Brain microvascular endothelial cell (primary cell): ENCODE results near the gene DUSP5.

Source experiments
- DNase-seq: peaks from one replicate; pipeline ENCODE4 v3.0.0-alpha.2; 2020
- H3K27ac ChIP-seq: fragments of 250-450 bp; sonication (Bioruptor Pico); 2 replicates; pipeline ENCODE4 v1.5.1; 2020; ENCODE audit warnings: mild to moderate bottlenecking, moderate library complexity
- H3K27me3 ChIP-seq: fragments of 250-450 bp; sonication (Bioruptor Pico); replicated peaks from 2 replicates; pipeline ENCODE4 v1.5.1; 2020; ENCODE audit warnings: mild to moderate bottlenecking
- H3K36me3 ChIP-seq: fragments of 250-450 bp; sonication (Bioruptor Pico); replicated peaks from 2 replicates; pipeline ENCODE4 v1.5.1; 2020; ENCODE audit warnings: mild to moderate bottlenecking
- H3K4me3 ChIP-seq: 2 replicates; pipeline ENCODE4 v1.5.1; 2011; ENCODE audit warnings: low read depth, mild to moderate bottlenecking, control low read depth, low read length, moderate library complexity
- in situ Hi-C: cut with HindIII; loops from 2 replicates; pipeline ENCODE4 v1.10.0; 2017; ENCODE audit warnings: low sequenced_read_pairs, low pct_ligation_motif_present
- TF ChIP-seq, protein P1 (sequence below): IDR thresholded peaks from 2 replicates; pipeline ENCODE4 v1.5.1; 2011; ENCODE audit warnings: low read depth, mild to moderate bottlenecking, moderate library complexity, low read length, control low read depth, inconsistent platforms; ENCODE audit errors: missing control alignments

Gene DUSP5

DNA sequence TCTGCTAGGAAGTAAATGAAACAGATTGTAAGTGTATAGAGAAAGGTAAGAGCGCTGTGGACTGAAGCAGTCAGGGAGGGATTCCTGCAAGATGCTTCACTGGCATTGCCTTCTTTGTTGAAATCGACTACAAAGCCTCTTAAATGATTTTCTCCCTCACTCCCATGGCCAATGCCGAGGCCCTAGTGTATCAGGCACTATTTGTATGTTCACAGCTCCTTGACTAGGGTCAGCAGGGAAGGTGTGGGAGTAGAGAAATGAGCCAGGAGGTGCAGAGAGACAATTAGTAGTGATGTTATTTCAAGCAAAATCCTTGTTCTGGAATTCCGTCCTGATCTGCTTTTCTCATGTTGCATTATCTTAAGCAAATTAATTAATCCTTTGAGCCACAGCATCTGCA, 22.9 kb upstream of the DUSP5 start:
- TF ChIP-seq, protein P1, sequence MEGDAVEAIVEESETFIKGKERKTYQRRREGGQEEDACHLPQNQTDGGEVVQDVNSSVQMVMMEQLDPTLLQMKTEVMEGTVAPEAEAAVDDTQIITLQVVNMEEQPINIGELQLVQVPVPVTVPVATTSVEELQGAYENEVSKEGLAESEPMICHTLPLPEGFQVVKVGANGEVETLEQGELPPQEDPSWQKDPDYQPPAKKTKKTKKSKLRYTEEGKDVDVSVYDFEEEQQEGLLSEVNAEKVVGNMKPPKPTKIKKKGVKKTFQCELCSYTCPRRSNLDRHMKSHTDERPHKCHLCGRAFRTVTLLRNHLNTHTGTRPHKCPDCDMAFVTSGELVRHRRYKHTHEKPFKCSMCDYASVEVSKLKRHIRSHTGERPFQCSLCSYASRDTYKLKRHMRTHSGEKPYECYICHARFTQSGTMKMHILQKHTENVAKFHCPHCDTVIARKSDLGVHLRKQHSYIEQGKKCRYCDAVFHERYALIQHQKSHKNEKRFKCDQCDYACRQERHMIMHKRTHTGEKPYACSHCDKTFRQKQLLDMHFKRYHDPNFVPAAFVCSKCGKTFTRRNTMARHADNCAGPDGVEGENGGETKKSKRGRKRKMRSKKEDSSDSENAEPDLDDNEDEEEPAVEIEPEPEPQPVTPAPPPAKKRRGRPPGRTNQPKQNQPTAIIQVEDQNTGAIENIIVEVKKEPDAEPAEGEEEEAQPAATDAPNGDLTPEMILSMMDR: no peak
- no peaks in the 10 kb centered on the region for H3K36me3 ChIP-seq
- no peak overlapping the region for H3K27ac ChIP-seq
- no peak for DNase-seq
- in situ Hi-C loops: no loop called here
- no peak overlapping the region for H3K4me3 ChIP-seq
- H3K27me3 ChIP-seq: no peaks in the 10 kb centered on the region

DNA sequence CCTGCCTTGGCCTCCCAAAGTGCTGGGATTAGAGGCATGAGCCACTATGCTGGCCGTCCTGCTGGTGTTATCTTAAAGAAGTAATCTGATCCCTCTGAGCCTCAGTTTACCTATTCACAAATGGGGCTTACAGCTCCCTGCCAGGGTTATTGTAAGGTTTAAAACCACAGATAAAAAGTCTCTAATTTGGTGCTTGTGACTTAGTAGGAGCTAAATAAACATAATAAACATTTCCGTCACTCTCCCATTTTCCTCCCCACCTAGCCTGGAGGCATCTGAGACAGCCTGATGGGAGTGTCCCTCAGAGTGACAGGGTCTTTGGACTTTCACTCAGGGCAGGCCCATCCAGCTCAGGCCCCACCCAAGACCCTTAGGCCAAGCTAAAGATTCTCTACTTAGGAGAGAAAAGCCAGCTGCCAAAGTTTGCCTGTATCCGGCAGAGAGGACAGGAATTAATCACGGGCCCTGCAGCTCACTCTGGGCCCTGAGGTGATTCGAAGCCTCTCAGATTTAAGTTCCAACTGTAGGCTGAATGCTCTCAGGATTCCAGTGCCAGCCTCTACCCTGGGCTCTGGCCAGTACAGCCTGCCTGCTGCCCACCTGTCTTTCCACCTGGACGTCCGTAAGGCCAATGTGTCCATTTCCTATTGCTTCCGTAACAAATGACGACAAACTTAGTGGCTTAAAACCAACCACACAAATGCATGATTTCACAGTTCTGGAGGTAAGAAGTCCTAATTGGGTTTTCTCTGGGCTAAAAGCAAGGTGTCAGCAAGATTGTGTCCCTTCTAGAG, 21.8 kb upstream of the DUSP5 start:
- no peaks in the 10 kb centered on the region for H3K36me3 ChIP-seq
- no peaks in the 10 kb centered on the region for H3K27me3 ChIP-seq
- TF ChIP-seq, protein P1: no peak
- no peak overlapping the region for H3K4me3 ChIP-seq
- in situ Hi-C loops: no loop called here
- no peak overlapping the region for H3K27ac ChIP-seq
- DNase-seq: no peak

DNA sequence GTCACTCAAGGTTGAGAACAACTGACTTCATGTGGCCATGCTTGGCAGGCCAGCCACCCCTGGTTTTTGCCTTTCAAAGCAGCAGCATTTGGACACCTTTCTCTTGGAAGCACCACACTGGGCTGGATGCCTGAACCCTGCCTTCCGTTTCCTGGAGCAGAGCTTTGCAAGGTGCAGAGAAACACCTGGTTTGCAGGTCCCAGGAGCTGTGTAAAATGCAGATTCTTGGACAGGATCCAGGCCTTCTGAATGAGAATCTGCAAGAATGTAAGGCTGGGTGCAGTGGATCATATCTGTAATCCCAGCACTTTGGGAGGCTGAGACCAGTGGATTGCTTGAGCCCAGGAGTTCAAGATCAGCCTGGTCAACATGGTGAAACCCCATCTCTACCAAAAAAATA, 18.0 kb upstream of the DUSP5 start:
- no peak for DNase-seq
- TF ChIP-seq, protein P1: no peak
- Histone ChIP-seq H3K27ac (no peak overlapping the region), H3K27me3 (no peaks in the 10 kb centered on the region), H3K36me3 (no peaks in the 10 kb centered on the region), H3K4me3 (no peak overlapping the region)
- in situ Hi-C loops: no loop called here

DNA sequence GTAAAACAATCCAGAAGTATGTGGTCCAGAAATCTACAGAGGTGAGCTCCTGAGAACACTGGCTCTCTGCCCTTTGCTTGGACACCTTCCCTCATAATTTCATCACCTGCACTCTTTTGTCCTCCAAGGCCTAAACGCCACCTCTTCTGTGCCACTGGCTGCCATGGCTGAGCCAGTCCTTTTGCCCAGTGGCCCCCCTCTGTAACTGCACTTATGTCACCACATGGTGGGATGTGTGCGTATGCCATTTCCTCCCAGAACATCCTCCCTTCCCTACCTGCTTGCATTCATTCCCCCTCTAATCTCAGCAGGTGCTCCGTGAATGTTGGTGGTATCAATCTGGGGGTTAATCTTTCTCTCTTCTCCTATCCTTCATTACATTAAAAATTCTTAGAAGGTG, 17.3 kb upstream of the DUSP5 start:
- H3K27ac ChIP-seq: no peak overlapping the region
- in situ Hi-C loops: no loop called here
- TF ChIP-seq, protein P1: no peak
- no peak for DNase-seq
- H3K27me3 ChIP-seq: no peaks in the 10 kb centered on the region
- no peak overlapping the region for H3K4me3 ChIP-seq
- no peaks in the 10 kb centered on the region for H3K36me3 ChIP-seq

DNA sequence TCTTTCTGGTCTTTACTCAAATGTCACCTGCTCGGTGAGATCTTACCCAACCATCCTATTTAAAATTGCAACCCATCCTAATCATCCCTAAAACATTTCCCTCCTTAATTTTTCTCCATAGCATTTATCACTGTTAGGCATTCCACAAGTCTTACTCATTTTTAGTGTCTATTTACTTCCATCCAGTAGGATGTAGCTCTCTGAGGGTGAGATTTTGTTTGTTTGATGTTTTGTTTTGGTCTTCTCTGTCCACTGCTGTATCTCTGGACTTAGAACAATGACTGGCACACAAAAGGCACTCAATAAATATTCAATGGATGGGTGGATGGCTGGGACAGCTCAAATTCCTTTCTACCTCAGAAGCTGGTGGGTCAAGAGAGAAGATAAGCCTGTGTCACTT, 15.8 kb upstream of the DUSP5 start:
- Histone ChIP-seq H3K27ac (no peak overlapping the region), H3K4me3 (no peak overlapping the region), H3K36me3 (no peaks in the 10 kb centered on the region), H3K27me3 (no peaks in the 10 kb centered on the region)
- TF ChIP-seq, protein P1: no peak
- DNase-seq: no peak
- in situ Hi-C loops: no loop called here

DNA sequence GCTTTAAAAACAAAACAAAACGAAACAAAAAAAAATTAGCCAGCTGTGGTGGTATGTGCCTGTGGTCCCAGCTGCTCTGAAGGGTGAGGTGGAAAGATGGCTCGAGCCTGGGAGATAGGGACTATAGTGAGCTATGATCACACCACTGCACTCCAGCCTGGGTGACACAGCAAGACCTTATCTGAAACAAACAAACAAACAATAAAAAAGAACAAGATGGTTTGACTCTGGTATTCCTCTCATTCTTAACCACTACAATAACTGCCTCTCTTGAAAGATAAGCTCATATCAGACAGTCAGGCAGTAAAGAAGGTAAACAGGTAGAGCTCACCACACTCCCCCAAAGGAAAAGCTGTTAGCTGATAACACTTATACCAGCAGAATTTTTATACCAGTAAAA, 14.1 kb upstream of the DUSP5 start:
- DNase-seq: no peak
- in situ Hi-C loops: no loop called here
- no peaks in the 10 kb centered on the region for H3K27me3 ChIP-seq
- H3K27ac ChIP-seq: no peak overlapping the region
- TF ChIP-seq, protein P1: no peak
- no peak overlapping the region for H3K4me3 ChIP-seq
- H3K36me3 ChIP-seq: no peaks in the 10 kb centered on the region
